ENCODE data around the gene YIPF5. TPM values are rescaled to one million over a fixed set of nuclear protein-coding genes. Genes with fewer than 3 reads are reported as not detected.

The YIPF5 gene
- total RNA-seq, 1 experiment from 2014 or later: 94.9 TPM

DNA sequence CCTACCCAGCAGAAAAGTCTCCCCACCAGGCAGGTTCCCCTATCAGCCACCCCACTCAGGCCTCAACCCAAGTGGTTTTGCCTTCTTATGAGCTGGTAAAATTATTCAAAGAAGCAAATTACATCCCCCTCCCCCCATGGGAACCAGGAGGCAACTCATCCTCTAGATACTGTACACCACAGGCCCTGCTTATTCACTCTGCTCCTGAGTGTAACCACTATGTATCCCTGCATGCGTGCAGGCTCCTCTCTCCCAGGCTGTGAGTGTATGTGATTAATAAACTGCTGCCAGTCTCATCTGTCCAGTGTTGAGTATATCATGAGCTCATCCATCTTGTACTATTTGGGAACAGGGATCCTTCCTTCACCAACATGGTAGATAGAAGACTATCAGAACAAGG is 8.8 kb upstream of the YIPF5 start:
- no peak for DNase-seq (ENCODE audit: low read depth)

DNA sequence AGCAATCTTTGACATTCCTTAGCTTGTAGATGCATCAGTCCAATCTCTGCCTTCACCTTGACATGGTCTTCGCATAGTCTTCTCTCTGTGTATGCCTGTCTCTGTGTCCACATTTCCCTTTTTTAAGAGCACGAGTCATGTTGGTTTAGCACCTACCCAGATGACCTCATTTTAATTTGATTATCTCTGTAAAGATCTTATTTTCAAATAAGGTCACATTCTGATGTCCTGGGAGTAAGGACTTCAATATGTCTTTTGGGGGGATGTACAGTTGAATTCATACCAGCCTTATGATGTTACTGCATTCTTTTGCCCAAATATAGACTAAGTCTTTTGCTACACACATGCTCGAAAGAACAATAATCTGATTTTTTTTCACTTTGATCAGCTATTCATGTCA is 7.1 kb upstream of the YIPF5 start:
- DNase-seq (ENCODE audit: low read depth): no peak

DNA sequence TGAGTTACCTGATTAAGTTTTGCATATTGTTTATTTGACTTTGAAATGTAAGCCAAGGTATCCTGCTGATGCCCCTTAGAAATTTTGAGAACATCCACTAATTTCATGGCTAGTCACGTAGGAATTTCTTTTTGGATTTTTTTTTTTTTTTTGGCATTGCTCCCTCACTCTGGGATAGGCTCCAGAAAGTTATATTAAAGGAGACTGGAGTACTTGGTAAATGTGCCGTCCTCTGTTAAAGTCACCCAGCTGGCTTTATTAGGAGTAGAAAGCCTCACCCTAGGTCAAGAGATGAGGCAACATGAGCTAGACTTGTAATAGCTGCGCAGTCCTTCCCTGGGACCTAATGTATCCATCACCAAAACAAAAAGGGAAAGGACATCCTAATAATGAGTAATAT is 3.3 kb upstream of the YIPF5 start:
- DNase-seq (ENCODE audit: low read depth): no peak

DNA sequence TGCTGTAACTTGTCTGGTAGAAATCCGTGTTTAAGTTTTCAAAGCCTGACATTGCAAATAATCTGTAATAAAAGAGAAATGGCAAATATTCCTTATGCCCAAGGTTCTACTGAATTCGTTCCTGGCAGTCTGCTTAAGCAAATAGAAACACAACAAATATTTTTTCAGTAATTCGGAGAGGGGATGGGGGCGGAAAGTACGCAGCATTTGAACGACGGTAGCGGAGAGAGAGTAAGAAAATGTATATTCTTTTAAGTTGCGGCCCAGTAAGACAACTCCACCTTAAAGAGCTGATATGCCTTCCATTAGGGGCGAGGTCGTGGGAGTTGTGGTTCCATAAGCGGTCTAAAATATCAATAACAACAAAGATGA is 569 bp downstream of the YIPF5 start:
- no peak for DNase-seq (ENCODE audit: low read depth)

DNA sequence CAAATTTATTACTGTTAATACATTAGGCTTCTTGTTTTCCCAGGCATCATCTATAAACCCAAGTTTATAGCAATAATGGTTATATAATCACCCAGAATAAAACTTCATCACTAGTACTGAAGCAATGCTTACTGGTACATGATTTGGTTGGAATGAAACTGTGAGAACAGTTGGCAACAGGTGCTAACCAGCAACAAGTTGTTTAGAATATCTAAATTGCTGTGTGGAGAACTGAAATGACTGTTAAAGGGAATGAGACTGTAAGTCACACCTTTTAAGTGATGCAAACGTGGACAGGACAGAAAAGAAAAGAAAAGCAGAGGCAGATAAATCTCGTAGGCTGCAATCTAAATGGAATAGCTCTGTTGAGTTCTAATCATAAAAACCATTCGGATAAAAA is 2.5 kb downstream of the YIPF5 start:
- no peak for DNase-seq (ENCODE audit: low read depth)

DNA sequence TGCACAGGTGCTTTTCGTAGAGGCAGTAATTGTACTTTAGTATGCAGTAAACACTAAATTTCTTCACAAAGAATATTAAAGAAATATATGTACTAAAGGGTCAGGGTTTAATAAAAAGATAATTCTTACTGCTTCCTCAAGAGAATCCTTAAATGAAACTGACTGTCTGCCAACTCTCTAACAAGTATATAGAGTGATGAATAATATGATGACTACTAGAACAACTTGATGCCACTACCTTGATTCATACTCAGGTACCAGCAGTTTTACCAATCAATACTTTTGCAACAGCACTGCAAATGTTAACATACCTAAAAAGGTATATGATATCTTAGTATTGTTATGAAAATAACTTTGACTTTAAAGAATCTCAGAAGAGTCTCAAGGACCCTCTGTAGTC is 3.8 kb downstream of the YIPF5 start:
- DNase-seq (ENCODE audit: low read depth): no peak

DNA sequence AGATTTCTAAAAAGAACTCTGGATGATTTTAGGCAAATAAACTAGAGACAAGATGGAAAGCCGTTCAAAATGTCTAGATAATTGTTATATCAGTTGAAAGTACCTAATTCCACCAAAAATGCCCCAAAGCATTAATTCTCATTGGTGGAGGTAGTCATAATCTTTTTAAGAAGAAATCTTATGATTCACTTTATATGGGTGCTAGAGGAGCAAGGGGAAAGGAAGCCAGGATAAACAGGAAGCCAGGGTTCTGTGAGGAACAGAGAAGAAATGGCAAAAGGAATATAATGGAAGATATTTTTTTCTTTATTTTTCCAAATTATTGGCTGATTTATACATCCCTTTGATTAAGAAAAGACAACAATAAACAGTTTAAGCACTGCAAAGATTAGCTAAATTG is 7.8 kb downstream of the YIPF5 start:
- no peak for DNase-seq (ENCODE audit: low read depth)

DNA sequence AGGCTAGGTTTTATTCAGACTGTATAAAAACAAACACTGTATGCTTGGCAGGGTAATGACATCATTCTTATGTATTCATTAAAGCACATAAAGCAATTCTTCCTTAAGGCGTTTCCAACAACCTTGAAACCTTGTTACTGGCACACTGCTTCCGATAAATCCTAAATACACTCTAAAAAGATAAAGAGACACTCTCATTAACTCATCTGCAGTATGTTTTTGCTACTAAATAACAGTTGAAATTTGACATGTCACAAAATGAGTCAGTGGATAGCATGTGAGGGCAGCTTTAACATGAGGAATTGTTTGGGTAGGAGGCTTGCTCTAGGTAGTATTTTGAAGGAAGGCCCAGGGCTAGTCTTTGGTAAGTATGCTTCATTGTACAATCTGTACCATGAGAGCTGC is 13.7 kb downstream of the YIPF5 start:
- no peak for DNase-seq (ENCODE audit: low read depth)

DNA sequence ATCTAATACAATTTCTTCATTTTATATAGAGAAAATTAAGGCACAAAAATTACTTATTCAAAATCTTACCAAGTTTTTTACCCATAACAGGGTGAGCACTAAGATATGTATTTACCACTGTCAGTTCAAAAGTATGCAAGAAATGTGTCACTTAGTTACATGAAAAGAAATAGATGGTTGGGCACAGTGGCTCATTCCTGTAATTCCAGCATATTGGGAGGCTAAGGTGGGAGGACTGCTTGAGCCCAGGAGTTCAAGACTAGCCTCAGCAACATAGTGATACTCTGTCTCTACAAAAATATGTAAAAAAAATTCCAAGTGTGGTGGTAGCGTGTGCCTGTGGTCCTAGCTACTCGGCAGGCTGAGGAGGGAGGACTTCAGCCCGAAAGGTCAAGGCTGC is 19.4 kb downstream of the YIPF5 start:
- no peak for DNase-seq (ENCODE audit: low read depth)

DNA sequence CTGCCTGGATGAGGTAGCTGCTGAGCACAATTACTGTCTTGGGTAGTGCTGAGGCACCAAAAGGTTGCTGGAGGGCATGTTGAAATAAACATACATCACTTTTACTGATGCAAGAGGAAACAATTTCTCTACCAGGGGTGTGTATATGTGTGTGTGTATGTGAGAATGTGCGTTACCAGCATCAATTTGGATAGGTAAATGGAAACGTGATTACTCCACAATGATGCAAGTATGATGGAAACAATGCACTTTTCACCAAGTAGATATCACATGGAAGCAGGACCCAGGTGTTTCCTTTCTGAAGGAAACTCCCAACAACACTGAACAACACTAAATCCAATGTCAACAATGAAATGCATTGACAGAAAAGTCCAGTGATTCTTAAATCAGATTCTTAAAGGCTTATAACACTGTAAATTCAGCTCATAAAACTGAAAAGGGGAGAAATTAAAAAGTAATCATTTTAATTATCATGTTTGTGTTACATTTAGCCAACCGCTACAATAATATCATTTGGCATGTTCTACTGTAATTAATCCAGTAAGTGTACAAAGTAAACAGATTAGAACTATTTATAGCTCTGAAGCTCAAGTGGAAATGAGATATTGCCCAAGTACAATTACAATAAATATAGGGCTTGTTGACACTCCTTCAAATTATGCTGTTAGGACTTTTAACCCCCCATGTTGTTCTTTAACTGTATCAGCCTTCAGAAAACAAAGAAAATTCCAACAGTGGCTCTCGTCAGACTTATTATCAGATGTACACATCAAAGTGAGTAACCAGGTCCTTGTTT is 25.3 kb downstream of the YIPF5 start:
- no peak for DNase-seq (ENCODE audit: low read depth)

DNA sequence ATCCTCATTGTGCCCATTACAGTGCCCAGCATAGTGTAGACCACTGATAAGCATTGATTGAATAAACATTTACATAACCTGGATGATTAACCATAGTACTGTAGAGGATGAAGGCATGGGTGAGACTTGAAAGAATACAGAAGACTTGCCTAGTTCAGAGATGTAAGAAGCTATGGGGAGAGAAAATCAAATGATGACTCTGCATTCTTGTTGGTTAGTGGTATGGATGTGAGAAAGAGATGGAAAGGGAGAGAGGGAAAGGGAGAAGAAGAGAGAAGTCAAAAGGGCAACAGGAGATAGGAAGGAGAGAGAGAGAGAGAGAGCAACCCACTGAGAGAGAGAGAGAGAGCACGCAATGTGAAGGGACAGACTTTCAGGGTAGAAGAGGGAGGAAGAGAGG is 26.8 kb downstream of the YIPF5 start:
- no peak for DNase-seq (ENCODE audit: low read depth)

DNA sequence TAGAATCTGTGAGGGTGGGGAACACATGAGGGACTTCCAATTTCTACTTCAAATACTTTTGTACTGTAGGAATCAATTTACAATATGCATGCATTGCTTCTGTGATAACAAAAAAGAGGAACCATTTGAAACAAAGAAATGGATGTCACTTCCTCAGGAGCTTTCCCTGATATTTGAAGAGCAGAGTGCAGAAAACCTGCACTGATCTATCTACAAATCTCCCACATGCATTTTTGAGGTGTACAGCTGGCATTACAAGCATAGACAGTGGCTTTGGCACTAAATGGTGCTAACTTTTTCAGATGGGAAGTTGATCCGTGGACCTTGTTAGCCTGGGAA is 27.7 kb downstream of the YIPF5 start:
- DNase-seq (ENCODE audit: low read depth): no peak

DNA sequence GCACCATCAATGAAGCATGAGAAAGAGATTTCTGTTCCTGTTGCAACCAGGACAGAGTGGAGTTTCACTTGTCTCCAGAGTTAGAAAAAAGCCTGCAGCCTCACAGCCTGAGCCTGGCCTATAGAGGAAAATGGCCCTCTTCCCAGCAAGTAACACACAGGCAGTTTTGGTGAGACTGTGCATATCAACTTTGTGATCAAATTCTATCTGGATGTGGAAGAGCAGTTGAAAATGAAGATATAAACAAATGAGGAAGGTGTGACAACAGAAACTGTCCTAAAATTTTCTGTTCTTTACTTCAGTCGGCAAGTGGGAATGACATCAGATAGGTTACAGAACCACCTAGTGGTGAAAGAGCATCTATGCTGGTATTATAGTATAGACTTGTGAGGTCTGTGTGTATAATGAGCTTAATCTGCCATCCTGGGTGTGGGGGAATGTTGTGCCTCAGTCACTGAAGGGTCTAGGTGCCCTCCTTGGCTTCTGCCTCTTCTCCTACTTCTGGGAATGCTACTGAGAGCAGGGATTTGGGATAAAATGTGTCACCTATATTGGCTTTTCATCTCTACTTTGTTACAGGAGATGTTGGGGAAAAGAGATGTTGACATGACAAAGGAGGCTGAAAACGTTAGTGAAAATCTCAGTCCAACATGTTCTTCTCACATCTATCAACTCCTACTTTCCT is 28.2 kb downstream of the YIPF5 start:
- DNase-seq (ENCODE audit: low read depth): peak; percentile 26

DNA sequence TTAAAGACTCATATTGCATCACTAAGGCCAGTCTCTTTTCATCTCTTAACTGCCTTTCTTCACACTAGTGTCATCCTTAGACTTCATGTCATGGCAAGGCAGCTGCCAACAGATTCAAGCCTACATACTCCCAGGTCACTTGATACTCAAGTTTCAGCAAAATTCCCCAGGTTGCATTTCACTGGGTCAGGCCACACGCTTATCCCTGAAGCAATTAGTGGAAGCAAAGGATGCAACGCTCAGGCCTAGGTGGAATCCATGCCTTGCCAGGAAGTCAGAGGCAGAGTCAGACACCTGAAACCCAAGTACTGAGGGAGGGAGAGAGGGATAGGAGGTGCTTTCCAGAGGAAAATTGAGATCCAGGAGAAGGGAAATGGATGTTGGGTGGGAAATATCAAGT is 28.9 kb downstream of the YIPF5 start:
- DNase-seq (ENCODE audit: low read depth): no peak

DNA sequence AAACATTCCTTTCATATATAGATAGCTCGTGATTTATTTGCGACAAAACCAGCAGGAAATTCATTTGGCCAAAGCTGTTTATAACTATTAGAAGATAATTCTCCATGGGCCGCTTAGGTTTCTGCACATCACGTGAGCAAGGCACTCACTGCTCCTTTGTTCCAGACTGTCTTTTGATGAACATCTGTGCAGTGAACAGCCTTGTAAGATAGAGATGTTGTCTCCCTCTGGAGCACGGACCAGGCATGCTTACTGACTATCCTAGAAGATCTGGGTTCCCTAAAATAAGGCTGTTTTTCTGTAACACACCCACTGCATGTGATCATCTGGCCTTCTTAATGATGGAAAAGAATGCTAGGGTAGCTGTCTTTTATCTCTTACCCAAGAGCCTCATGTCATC is 30.9 kb downstream of the YIPF5 start:
- DNase-seq (ENCODE audit: low read depth): no peak

DNA sequence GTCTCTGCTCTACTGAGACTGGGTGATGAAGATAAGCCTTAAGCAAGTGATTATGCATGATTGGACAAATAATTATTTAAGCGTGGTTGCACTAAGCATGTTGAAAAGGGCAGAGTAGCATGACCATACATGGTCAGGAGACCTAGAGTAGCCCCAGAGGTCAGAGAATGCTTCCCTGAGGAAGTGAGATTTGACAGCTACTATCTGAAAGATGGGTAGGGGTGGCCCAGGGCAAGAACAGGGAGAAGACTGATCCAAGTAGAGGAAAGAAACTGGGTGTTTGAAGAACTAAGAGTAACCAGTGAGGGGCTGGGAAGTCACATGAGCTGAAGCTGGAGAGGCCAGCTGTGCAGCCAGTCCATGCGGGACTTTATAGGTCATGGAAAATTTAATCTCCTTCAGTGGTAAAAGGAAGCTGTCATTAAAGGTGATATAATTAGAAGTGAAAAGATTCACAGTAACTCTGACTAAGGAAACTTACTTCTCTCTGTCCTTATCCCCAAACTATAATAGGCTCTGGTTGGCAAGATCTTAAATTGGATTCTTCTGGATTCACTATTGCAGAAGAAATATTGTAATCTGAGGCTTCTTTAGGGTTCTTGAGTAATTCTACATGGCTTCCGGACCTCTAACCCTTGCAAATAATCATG is 35.2 kb downstream of the YIPF5 start:
- DNase-seq (ENCODE audit: low read depth): no peak

DNA sequence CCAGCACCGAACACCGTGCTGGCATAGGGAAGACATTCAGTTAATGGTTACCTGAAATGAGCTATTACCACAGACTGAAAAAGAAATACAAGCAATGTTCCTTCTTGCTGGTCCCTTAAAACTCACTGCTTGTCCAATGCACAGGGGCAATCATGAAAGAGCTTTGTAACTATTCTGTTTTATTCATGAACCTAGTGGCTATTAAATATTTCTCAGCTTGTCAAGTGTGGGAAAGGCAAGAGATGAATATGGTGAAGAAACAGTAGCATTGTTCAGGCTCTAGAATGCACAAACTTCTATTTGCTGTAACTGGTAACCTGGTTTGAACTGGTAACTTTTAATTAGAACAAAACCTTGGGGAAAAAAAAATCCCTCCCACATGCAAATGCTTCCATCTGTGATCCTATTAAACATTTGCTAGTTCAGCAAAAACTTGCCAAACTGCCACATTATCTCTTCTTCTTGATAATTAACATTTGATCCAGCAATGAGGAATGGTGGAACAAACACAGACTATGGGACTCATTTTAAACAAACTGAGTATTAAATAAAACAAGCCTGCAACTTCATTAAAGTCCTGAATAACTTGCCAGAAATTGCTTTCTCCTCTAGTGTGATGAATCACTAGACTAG is 36.1 kb downstream of the YIPF5 start:
- DNase-seq (ENCODE audit: low read depth): no peak

DNA sequence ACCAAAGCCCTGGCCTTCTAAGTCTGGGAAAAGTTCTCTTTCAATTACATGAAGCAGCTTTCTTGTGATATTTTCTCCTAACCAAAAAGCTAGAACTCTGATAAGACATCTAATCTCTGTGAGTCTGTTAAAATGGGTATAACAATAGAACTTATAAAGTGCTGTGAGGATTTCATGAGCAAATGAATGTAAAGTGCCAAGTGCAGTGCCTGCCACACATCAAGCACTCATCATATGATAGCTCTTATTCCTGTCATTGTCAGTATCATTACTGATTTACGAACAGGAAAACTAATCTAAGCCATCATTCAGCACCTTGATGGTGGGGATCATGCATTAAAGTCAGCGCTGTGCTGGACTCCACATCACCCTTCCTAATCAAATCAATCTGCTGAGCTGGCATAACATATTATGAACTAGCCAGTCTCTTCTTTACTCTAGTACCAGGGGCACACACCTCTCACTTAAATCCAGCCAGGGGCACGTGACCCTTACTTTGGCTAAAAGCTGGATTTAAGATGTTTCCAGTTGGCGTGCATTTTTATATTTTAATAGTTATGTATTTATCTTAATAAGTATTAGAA is 37.3 kb downstream of the YIPF5 start:
- DNase-seq (ENCODE audit: low read depth): no peak

DNA sequence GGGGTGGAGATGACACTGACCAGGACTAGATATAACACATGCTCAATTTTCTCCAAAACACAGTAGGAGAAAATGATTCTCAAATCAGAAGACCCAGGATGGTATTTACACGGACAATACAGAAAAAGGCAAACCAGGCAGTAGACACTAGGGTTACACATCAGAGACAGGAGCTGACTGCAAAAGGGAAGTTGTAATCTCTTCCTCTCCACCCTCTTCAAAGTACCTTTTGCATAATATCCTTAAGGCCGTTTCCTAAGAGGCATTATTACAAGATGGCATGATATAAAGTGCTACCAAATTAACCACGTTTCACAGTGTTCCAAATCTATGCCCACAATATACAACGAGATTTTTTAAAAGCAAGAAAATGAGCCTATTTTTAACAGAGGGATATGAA is 39.2 kb downstream of the YIPF5 start:
- no peak for DNase-seq (ENCODE audit: low read depth)

DNA sequence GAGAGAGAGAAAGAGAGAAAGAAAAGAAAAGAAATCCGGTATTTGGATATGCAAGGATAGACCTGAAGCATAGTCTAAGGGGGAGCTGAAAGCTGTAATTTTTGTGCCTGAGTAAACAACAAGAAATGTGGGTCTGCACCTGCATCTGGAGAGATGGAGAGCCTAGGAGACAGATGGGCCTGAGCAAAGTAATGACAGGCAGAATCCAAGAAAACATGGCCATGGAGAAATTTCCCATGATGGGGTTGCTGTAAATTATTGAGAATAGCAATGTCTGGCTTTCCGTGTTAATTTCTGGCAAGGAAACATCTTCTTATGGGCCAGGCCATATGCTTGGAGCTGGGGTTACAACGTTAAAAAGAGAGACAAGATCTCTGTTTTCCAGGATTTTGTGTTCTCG is 40.2 kb downstream of the YIPF5 start:
- no peak for DNase-seq (ENCODE audit: low read depth)

DNA sequence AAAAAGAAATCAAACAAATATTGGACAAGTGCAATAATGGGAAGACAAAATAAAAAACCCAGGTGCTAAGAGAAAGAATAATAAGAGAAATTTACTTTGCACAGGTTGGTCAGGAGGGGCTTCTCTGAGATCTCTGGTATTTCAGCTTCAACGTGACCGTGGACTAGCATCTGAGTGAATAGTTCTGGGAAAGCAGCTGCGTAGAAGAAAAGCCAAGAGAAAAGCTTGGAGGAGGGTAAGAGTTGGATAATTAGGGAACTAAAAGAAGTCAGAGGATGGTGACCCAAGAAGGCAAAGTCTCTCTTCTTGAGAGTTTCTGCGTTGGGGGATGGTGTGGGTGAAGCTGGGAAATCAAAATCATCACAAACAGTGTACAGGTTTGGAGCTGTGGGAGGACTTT is 41.6 kb downstream of the YIPF5 start:
- no peak for DNase-seq (ENCODE audit: low read depth)

DNA sequence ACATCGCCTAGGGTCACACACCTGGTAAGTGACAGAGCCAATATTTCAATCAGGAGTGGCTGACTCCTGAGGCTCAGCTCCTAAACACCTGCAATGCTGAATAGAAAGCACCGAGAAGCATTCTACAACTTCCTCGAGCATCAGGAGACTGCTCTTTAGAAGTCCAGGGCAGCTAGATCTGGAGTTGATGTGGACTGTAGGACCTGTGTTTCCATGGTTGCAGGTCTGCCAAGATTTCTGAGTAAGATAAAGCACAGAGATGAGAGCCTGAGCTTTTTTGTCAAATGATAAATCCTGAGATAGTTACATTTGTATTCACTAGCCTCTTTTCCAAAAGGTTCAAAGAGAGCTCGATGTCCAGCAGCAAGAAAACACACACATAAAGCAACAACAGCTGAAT is 43.8 kb downstream of the YIPF5 start:
- no peak for DNase-seq (ENCODE audit: low read depth)
